Lung (tissue), 12 donors: Measurements from ENCODE around the gene DNAL4. TPM values are rescaled to one million over a fixed set of nuclear protein-coding genes. Genes with fewer than 3 reads are reported as not detected.

ENCODE experiments used
- ATAC-seq: fragments of 200-7000 bp; cut with Tn5 transposase; one replicate; pipeline ENCODE4 v1.9.1; 2020; ENCODE audit warnings: moderate number of reproducible peaks; ENCODE audit not compliant: insufficient read depth, low FRiP score
- DNase-seq, 3 donors: peaks; one replicate each; pipeline ENCODE4 v3.0.0-alpha.2; 2013 to 2017
- H3K27ac ChIP-seq, 2 donors: one replicate each; pipeline ENCODE4 v1.5.1; 2013; ENCODE audit warnings: mild to moderate bottlenecking in 2 of 2, moderate library complexity in 2 of 2, control low read depth in 1 of 2, inconsistent platforms in 1 of 2, low read depth in 1 of 2, low read length in 1 of 2
- H3K27me3 ChIP-seq, 3 donors: one replicate each; pipeline ENCODE4 v1.5.1; 2013; ENCODE audit warnings: low read length in 2 of 3; ENCODE audit not compliant: control insufficient read depth in 3 of 3, insufficient read depth in 3 of 3
- H3K36me3 ChIP-seq, 4 donors: one replicate each; pipeline ENCODE4 v1.5.1; 2013; ENCODE audit warnings: low read length in 4 of 4, mild to moderate bottlenecking in 1 of 4, moderate library complexity in 1 of 4; ENCODE audit not compliant: control insufficient read depth in 4 of 4, insufficient read depth in 4 of 4
- H3K4me1 ChIP-seq, 5 donors: one replicate each; pipeline ENCODE4 v1.5.1; 2013; ENCODE audit warnings: low read length in 5 of 5, mild to moderate bottlenecking in 2 of 5, moderate library complexity in 1 of 5; ENCODE audit not compliant: control insufficient read depth in 5 of 5, insufficient read depth in 5 of 5
- H3K4me3 ChIP-seq: one replicate; pipeline ENCODE4 v1.5.1; 2013; ENCODE audit warnings: mild to moderate bottlenecking, control low read depth, moderate library complexity
- H3K9ac ChIP-seq, 2 donors: one replicate each; pipeline ENCODE4 v1.5.1; 2013; ENCODE audit warnings: low read length in 2 of 2, control low read depth in 1 of 2; ENCODE audit not compliant: insufficient read depth in 1 of 2
- H3K9me3 ChIP-seq, 4 donors: one replicate each; pipeline ENCODE4 v1.5.1; 2013; ENCODE audit warnings: low read length in 3 of 4, mild to moderate bottlenecking in 1 of 4, moderate library complexity in 1 of 4; ENCODE audit not compliant: control insufficient read depth in 4 of 4, insufficient read depth in 3 of 4
- WGBS, 2 donors: extraction: QIAGEN DNeasy Blood & Tissue Kit; methylation state at CpG; one replicate each; pipeline ENCODE4 v1.1.7; 2013; 5-methylcytosine and 5-hydroxymethylcytosine counted together
- polyA plus RNA-seq, 2 donors: library from polyadenylated mRNA; stranded (reverse); fragments of 200-250 nt; gene quantifications; one replicate each; pipeline ENCODE4 v1.2.1, GENCODE V29; 2013
- total RNA-seq, 2 donors: library from RNA; depleted of rRNA in 1 of 2; stranded (reverse); fragments of >200 nt in 1 of 2; gene quantifications; one replicate each; pipeline ENCODE4 v1.2.1, GENCODE V29; 2014 to 2021
- TF ChIP-seq, protein P1 (sequence below): IDR thresholded peaks from 2 replicates; pipeline ENCODE4 v1.5.1; 2012; ENCODE audit warnings: mild to moderate bottlenecking; ENCODE audit errors: control extremely low read depth, extremely low read depth
- donor health status: control.
- donor health status: control.
- donor health status: Bipolar disorder and iron deficiency.
- donor health status: healthy.
- donor health status: DM: yes; HTN: yes; CAD: no.

Gene DNAL4
- total and polyA plus RNA-seq, 4 donors = 22.2 to 29.0 (median 26.3) TPM

DNA sequence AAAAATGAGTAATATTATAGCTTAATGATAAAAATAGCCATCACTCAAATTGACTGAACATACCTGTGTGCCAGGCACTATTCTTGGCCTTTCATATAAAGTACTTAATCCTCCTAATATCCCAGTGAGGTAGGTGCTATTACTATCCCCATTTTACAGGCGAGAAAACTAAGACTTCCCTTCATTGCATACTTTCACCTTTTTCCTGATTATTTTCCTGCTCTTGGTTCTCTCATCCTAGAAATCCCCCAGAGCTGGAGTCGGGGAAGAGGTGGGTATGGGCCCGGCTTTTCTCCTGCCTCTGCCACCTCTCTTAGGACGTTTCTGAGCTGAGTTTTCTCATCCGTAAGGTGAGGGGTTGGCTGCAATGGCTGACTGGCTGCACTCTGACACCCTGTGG lies 47.7 kb upstream of the DNAL4 start:
- Histone ChIP-seq H3K27ac (no peak overlapping the region), H3K4me1 (peaks cover 0 to 7% (median 0%) of the 10 kb centered on the region in 5 donors), H3K36me3 (no peaks in the 10 kb centered on the region), H3K9me3 (no peaks in the 10 kb centered on the region), H3K27me3 (peaks cover 0 to 31% (median 0%) of the 10 kb centered on the region in 3 donors), H3K4me3 (no peak overlapping the region), H3K9ac (no peak overlapping the region)
- ATAC-seq (no peak), DNase-seq (no peak)
- TF ChIP-seq, protein P1, sequence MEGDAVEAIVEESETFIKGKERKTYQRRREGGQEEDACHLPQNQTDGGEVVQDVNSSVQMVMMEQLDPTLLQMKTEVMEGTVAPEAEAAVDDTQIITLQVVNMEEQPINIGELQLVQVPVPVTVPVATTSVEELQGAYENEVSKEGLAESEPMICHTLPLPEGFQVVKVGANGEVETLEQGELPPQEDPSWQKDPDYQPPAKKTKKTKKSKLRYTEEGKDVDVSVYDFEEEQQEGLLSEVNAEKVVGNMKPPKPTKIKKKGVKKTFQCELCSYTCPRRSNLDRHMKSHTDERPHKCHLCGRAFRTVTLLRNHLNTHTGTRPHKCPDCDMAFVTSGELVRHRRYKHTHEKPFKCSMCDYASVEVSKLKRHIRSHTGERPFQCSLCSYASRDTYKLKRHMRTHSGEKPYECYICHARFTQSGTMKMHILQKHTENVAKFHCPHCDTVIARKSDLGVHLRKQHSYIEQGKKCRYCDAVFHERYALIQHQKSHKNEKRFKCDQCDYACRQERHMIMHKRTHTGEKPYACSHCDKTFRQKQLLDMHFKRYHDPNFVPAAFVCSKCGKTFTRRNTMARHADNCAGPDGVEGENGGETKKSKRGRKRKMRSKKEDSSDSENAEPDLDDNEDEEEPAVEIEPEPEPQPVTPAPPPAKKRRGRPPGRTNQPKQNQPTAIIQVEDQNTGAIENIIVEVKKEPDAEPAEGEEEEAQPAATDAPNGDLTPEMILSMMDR = no peak
- WGBS, 2 donors = 86 to 89% methylated on average over 5 of the region's 5 CpGs

DNA sequence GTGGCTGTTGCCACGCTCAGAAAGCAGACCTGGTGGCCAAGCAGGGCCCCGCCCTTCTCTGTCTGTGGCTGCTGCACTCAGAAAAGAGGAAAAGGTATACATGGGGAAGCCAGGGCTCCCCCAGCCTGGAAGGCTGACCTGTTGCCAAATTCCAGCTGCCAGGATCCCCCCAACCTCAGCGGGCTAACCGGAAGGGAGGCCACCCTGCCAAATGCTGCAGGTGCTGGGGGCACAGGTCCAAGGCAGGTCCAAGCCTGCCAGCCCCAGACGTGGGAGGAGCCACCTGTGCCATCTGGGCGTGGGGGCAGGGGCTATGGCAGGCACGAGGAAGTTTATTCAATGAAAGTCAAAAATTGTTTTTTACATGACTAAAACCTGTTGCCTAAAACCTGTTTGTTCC lies 47.3 kb upstream of the DNAL4 start:
- TF ChIP-seq, protein P1 = no peak
- H3K27me3 ChIP-seq = peaks cover 0 to 31% (median 0%) of the 10 kb centered on the region in 3 donors
- no peak for ATAC-seq
- DNase-seq = no peak
- 35 to 56% methylated on average over 7 of the region's 7 CpGs for WGBS, 2 donors
- H3K9ac ChIP-seq = no peak overlapping the region
- no peak overlapping the region for H3K4me3 ChIP-seq
- no peak overlapping the region for H3K27ac ChIP-seq
- H3K36me3 ChIP-seq = no peaks in the 10 kb centered on the region
- H3K4me1 ChIP-seq = peaks cover 0 to 7% (median 0%) of the 10 kb centered on the region in 5 donors
- H3K9me3 ChIP-seq = no peaks in the 10 kb centered on the region

DNA sequence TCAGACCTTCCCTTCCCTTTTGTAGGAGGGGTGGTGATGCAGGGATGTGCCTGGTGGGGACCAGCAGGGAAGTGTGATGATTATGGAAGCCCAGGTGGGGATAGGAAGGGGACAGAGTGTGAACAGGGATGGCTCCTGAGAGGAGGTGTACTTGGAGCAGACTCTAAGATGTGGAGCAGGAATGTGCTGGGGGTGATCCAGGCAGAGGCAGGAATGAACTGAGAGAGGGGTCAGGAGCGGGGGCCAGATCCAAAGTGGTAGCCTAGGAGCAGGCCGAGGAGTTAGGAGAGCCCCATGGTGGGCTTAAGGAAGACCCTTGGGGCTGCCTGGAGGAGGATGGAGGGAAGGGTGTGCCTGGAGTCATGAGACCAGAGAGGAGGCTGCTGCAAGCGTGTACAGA lies 46.2 kb upstream of the DNAL4 start:
- 88 to 94% methylated on average over 3 of the region's 3 CpGs for WGBS, 2 donors
- Histone ChIP-seq H3K9ac (no peak overlapping the region), H3K27ac (no peak overlapping the region), H3K4me3 (no peak overlapping the region), H3K4me1 (peaks cover 0 to 7% (median 0%) of the 10 kb centered on the region in 5 donors), H3K9me3 (no peaks in the 10 kb centered on the region), H3K27me3 (peaks cover 0 to 30% (median 0%) of the 10 kb centered on the region in 3 donors), H3K36me3 (no peaks in the 10 kb centered on the region)
- ATAC-seq (no peak), DNase-seq (no peak)
- TF ChIP-seq, protein P1 = no peak

- DNase-seq = peak in 1 of 3 donors; percentile 8
- Histone ChIP-seq H3K4me1 (peaks cover 0 to 7% (median 0%) of the 10 kb centered on the region in 5 donors), H3K27ac (no peak overlapping the region), H3K9ac (no peak overlapping the region), H3K36me3 (no peaks in the 10 kb centered on the region), H3K4me3 (no peak overlapping the region), H3K9me3 (no peaks in the 10 kb centered on the region), H3K27me3 (peaks cover 0 to 25% (median 0%) of the 10 kb centered on the region in 3 donors)
- ATAC-seq = no peak
- WGBS, 2 donors = 86 to 94% methylated on average over 1 of the region's 1 CpG
- TF ChIP-seq, protein P1 = no peak
Observed at GRCh38 chr22:38839686-38840085, 45.7 kb upstream of the DNAL4 start.
